A549 (cell line): ENCODE measurements around the gene OSR1.

ENCODE experiments used
- EHMT2 ChIP-seq: fragments of 200-600 bp; sonication (generic); IDR thresholded peaks from 2 replicates; pipeline ENCODE4 v1.6.1; 2016; ENCODE audit warnings: antibody characterized with exemption, low read depth, mild to moderate bottlenecking, moderate library complexity
- EP300 ChIP-seq, 2 experiments: fragments of >200 bp; sonication (Bioruptor Twin); formaldehyde crosslinking; IDR thresholded peaks; 2 replicates in 1 of 2; 3 replicates in 1 of 2; pipeline ENCODE4 v1.6.1; 2016 to 2017

- TF ChIP-seq EHMT2 (no peak), EP300 (IDR thresholded peaks at IDR 0.05) (no peak)
Observed at GRCh38 chr2:19403785-19404184, 45.4 kb upstream of the OSR1 start.
